HepG2 (cell line): ENCODE measurements around the gene CELF5. TPM values are rescaled to one million over a fixed set of nuclear protein-coding genes. Genes with fewer than 3 reads are reported as not detected.

Source experiments
- ATAC-seq: fragments of 200-7000 bp; cut with Tn5 transposase; 3 replicates; pipeline ENCODE4 v1.9.1; 2020; ENCODE audit warnings: mild to moderate bottlenecking, moderate library complexity
- BruUV-seq: library from RNA; stranded (reverse); fragments of 400-500 nt; replicated peaks from 2 replicates; lab custom pipeline; 2021; lab: Mats Ljungman, UMichigan
- CTCF ChIA-PET: fragments of 300-600 bp; formaldehyde crosslinking; extraction: SDS; loops from one replicate; lab custom pipeline; 2021; ENCODE audit warnings: low total read pairs, inconsistent platforms, low intra/inter-chr PET ratio; lab: Yijun Ruan, JAX
- POLR2A ChIA-PET: fragments of 350-600 bp; sonication (Branson Sonifier 250); formaldehyde crosslinking; loops from one replicate; lab custom pipeline; 2020; ENCODE audit warnings: antibody characterized with exemption, inconsistent platforms; lab: Yijun Ruan, JAX
- DNase-seq: peaks from one replicate; pipeline ENCODE4 v3.0.0-alpha.2; 2015; ENCODE audit warnings: low spot score
- FAIRE-seq: peaks from 3 replicates; lab custom pipeline; 2011; peaks lifted over from hg19 to GRCh38; lab: Jason Lieb, UNC
- H2AFZ ChIP-seq: one replicate; pipeline ENCODE4 v1.6.1; 2011; ENCODE audit warnings: low read length, inconsistent platforms
- H3K27ac ChIP-seq: fragments of 300-600 bp; 3 replicates; pipeline ENCODE4 v1.8.0; 2011; ENCODE audit warnings: mixed run types, mild to moderate bottlenecking, mixed read lengths, low read length, inconsistent platforms; ENCODE audit not compliant: insufficient read depth; ENCODE audit errors: extremely low read length
- H3K27me3 ChIP-seq, 2 experiments: fragments of 200-600 bp in 1 of 2; 2 replicates in 1 of 2; 3 replicates in 1 of 2; pipeline versions ENCODE4 v1.6.0 to v1.8.0; 2011; ENCODE audit warnings: low read length in 2 of 2, mild to moderate bottlenecking in 2 of 2, moderate library complexity in 2 of 2, inconsistent platforms in 1 of 2; ENCODE audit not compliant: insufficient read depth in 2 of 2, control insufficient read depth in 1 of 2
- H3K36me3 ChIP-seq, 2 experiments: fragments of 200-600 bp in 1 of 2; replicated peaks in 1 of 2; 2 replicates in 1 of 2; 3 replicates in 1 of 2; pipeline versions ENCODE4 v1.5.1 to v1.8.0; 2011; ENCODE audit warnings: low read length in 2 of 2, inconsistent platforms in 1 of 2; ENCODE audit not compliant: insufficient read depth in 2 of 2, control insufficient read depth in 1 of 2
- H3K4me1 ChIP-seq: 2 replicates; pipeline ENCODE4 v1.5.1; 2012; ENCODE audit warnings: low read length, inconsistent platforms; ENCODE audit not compliant: insufficient read depth
- H3K4me2 ChIP-seq: 2 replicates; pipeline ENCODE4 v1.6.0; 2011; ENCODE audit warnings: low read depth, low read length, inconsistent platforms
- H3K4me3 ChIP-seq, 3 experiments: fragments of 200-600 bp in 1 of 3; sonication (generic), shearing (Covaris generic) in 1 of 3; replicated peaks in 1 of 3; 2 replicates each; pipeline ENCODE4 v1.5.1; 2011 to 2016; ENCODE audit warnings: low read length in 3 of 3, inconsistent platforms in 2 of 3, low read depth in 2 of 3, mild to moderate bottlenecking in 2 of 3, control low read depth in 1 of 3, mixed read lengths in 1 of 3; ENCODE audit not compliant: insufficient read depth in 1 of 3
- H3K79me2 ChIP-seq: one replicate; pipeline ENCODE4 v1.6.1; 2011; ENCODE audit warnings: low read length, inconsistent platforms; ENCODE audit not compliant: insufficient read depth
- H3K9ac ChIP-seq: 2 replicates; pipeline ENCODE4 v1.6.0; 2011; ENCODE audit warnings: mild to moderate bottlenecking, low read depth, low read length, inconsistent platforms; ENCODE audit not compliant: insufficient read depth
- H3K9me3 ChIP-seq: 2 replicates; pipeline ENCODE4 v1.5.1; 2012; ENCODE audit warnings: mild to moderate bottlenecking, low read length
- H4K20me1 ChIP-seq: 2 replicates; pipeline ENCODE4 v1.6.0; 2011; ENCODE audit warnings: inconsistent platforms, mild to moderate bottlenecking, low read length, moderate library complexity; ENCODE audit not compliant: insufficient read depth
- DNMT3B ChIP-seq: conservative IDR thresholded peaks from 2 replicates; pipeline ENCODE4 v1.6.1; 2016; ENCODE audit warnings: missing biosample characterization, control low read depth
- KLF9 ChIP-seq: IDR thresholded peaks from 2 replicates; pipeline ENCODE4 v1.6.1; 2016; ENCODE audit warnings: low read depth
- NR1H2 ChIP-seq: sonication (generic); formaldehyde crosslinking; IDR thresholded peaks from 2 replicates; pipeline ENCODE4 v1.8.1; 2022; ENCODE audit warnings: low read depth, missing genetic modification reagents, borderline replicate concordance
- RARG ChIP-seq: sonication (generic); formaldehyde crosslinking; IDR thresholded peaks from 2 replicates; pipeline ENCODE4 v1.4.0; 2020; ENCODE audit warnings: low read depth, mild to moderate bottlenecking, missing genetic modification reagents
- U2AF2 ChIP-seq: fragments of 200-400 bp; formaldehyde crosslinking; IDR thresholded peaks from 2 replicates; pipeline ENCODE4 v1.6.1; 2017; ENCODE audit warnings: low read depth, mild to moderate bottlenecking, low read length
- XRCC5 ChIP-seq: fragments of 200-400 bp; formaldehyde crosslinking; optimal IDR thresholded peaks from 2 replicates; pipeline ENCODE3; 2017; ENCODE audit warnings: mild to moderate bottlenecking, low read length
- ZNF121 ChIP-seq: sonication (generic); formaldehyde crosslinking; IDR thresholded peaks from 2 replicates; pipeline ENCODE4 v1.5.0; 2020; ENCODE audit warnings: mild to moderate bottlenecking, missing genetic modification reagents
- ZNF615 ChIP-seq: sonication (generic); formaldehyde crosslinking; IDR thresholded peaks from 2 replicates; pipeline ENCODE4 v1.5.0; 2020; ENCODE audit warnings: mild to moderate bottlenecking, missing genetic modification reagents, borderline replicate concordance
- ZNF878 ChIP-seq: sonication (generic); formaldehyde crosslinking; IDR thresholded peaks from 2 replicates; pipeline ENCODE4 v1.8.1; 2023; ENCODE audit warnings: mild to moderate bottlenecking, missing genetic modification reagents, moderate library complexity
- ZNF891 ChIP-seq: sonication (generic); formaldehyde crosslinking; IDR thresholded peaks from 2 replicates; pipeline ENCODE4 v1.5.0; 2020; ENCODE audit warnings: mild to moderate bottlenecking, missing genetic modification reagents
- WGBS: methylation state at CpG from one replicate; pipeline ENCODE4 v1.1.6; 2017; ENCODE audit warnings: low lambda C conversion rate; 5-methylcytosine and 5-hydroxymethylcytosine counted together
- in situ Hi-C: cut with HindIII; loops from 2 replicates; pipeline ENCODE4 v1.10.0; 2017; ENCODE audit warnings: low pct_unique_long_range_greater_than_20kb; ENCODE audit not compliant: extremely low pct_ligation_motif_present
- intact Hi-C: fragments of 100-400 bp; cut with micrococcal nuclease; formaldehyde crosslinking; loops from one replicate; pipeline ENCODE4 v1.10.0; 2022; ENCODE audit not compliant: unreplicated experiment
- polyA plus RNA-seq, 8 experiments: library from polyadenylated mRNA; depleted of rRNA in 3 of 8; stranded (reverse) in 7 of 8; unstranded in 1 of 8; fragments of >200 nt; fragmentation: Illumina TruSeq in 4 of 8; extraction: Trizol in 4 of 8; gene quantifications; 2 replicates each; pipeline versions ENCODE4 v1.2.1 to v1.2.3, GENCODE V29; 2011 to 2016; ENCODE audit warnings: low read depth in 4 of 8, missing spikeins in 1 of 8, mixed read lengths in 1 of 8; ENCODE audit not compliant: insufficient read depth in 1 of 8
- total RNA-seq, 5 experiments: library from RNA; depleted of rRNA; stranded (reverse); fragments of >200 nt; fragmentation: Illumina TruSeq; extraction: Trizol; gene quantifications; 2 replicates each; pipeline ENCODE4 v1.2.3, GENCODE V29; 2016; ENCODE audit warnings: low read depth in 1 of 5
- TF ChIP-seq, protein P1 (sequence below): sonication (generic); formaldehyde crosslinking; IDR thresholded peaks from 2 replicates; pipeline ENCODE4 v1.5.0; 2020; ENCODE audit warnings: missing genetic modification reagents
- TF ChIP-seq, protein P2 (sequence below): sonication (generic); formaldehyde crosslinking; IDR thresholded peaks from 2 replicates; pipeline ENCODE4 v1.5.0; 2020; ENCODE audit warnings: mild to moderate bottlenecking, missing genetic modification reagents, borderline replicate concordance
- TF ChIP-seq, protein P3 (sequence below): sonication (generic); formaldehyde crosslinking; IDR thresholded peaks from 2 replicates; pipeline ENCODE4 v1.4.0; 2020; ENCODE audit warnings: missing genetic modification reagents

The CELF5 gene
- total and polyA plus RNA-seq, 2 of the 13 experiments (the other 11 are each of a cell fraction or from before 2014, with no cell fraction given): 0.31 to 0.84 TPM

- ChIA-PET CTCF (no interaction called here), POLR2A (no interaction called here)
- H3K4me3 ChIP-seq: no peak overlapping the region
- peaks cover 16% of the 10 kb centered on the region for H3K4me1 ChIP-seq
- DNase-seq (no peak), ATAC-seq (no peak), FAIRE-seq (no peak)
- no peak overlapping the region for H3K9ac ChIP-seq
- in situ Hi-C loops: no loop called here
- intact Hi-C loops: no loop called here
- BruUV-seq: no TSS peak
- H4K20me1 ChIP-seq: no peaks in the 10 kb centered on the region
- peaks cover 8% of the 10 kb centered on the region for H3K9me3 ChIP-seq
- no peaks in the 10 kb centered on the region for H3K79me2 ChIP-seq
- H3K4me2 ChIP-seq: no peak overlapping the region
- no peaks in the 10 kb centered on the region for H3K36me3 ChIP-seq
- H3K27ac ChIP-seq: no peak overlapping the region
- WGBS: 60% methylated on average over 6 of the region's 6 CpGs
- H2AFZ ChIP-seq: no peak overlapping the region
- H3K27me3 ChIP-seq: peaks cover 1 to 2% of the 10 kb centered on the region in 2 experiments; a peak in 3 of 5 replicates
- no peak for TF ChIP-seq DNMT3B (CRISPR knock-in tag)
- no peak for TF ChIP-seq NR1H2 (CRISPR knock-in tag)
- TF ChIP-seq, protein P1, sequence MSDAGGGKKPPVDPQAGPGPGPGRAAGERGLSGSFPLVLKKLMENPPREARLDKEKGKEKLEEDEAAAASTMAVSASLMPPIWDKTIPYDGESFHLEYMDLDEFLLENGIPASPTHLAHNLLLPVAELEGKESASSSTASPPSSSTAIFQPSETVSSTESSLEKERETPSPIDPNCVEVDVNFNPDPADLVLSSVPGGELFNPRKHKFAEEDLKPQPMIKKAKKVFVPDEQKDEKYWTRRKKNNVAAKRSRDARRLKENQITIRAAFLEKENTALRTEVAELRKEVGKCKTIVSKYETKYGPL (CRISPR knock-in tag): no peak
- TF ChIP-seq, protein P2, sequence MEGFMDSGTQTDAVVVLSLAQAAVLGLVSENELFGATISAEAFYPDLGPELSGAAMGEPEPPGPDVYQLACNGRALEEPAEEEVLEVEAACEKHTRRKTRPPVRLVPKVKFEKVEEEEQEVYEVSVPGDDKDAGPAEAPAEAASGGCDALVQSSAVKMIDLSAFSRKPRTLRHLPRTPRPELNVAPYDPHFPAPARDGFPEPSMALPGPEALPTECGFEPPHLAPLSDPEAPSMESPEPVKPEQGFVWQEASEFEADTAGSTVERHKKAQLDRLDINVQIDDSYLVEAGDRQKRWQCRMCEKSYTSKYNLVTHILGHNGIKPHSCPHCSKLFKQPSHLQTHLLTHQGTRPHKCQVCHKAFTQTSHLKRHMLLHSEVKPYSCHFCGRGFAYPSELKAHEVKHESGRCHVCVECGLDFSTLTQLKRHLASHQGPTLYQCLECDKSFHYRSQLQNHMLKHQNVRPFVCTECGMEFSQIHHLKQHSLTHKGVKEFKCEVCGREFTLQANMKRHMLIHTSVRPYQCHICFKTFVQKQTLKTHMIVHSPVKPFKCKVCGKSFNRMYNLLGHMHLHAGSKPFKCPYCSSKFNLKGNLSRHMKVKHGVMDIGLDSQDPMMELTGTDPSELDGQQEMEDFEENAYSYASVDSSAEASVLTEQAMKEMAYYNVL (CRISPR knock-in tag): peak; percentile 36; the same call in 1 of the 2 replicates
- TF ChIP-seq U2AF2: 0 out of 2 replicates have a peak, but pooled peaks have one; percentile 73
- TF ChIP-seq ZNF891 (CRISPR knock-in tag): no peak
- no peak for TF ChIP-seq XRCC5
- TF ChIP-seq, protein P3, sequence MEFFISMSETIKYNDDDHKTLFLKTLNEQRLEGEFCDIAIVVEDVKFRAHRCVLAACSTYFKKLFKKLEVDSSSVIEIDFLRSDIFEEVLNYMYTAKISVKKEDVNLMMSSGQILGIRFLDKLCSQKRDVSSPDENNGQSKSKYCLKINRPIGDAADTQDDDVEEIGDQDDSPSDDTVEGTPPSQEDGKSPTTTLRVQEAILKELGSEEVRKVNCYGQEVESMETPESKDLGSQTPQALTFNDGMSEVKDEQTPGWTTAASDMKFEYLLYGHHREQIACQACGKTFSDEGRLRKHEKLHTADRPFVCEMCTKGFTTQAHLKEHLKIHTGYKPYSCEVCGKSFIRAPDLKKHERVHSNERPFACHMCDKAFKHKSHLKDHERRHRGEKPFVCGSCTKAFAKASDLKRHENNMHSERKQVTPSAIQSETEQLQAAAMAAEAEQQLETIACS (CRISPR knock-in tag): no peak
- no peak for TF ChIP-seq ZNF878 (CRISPR knock-in tag)
- TF ChIP-seq ZNF615 (CRISPR knock-in tag): no peak
- no peak for TF ChIP-seq KLF9 (CRISPR knock-in tag)
- TF ChIP-seq RARG: no peak
- peak; percentile 60; the same call in 1 of the 2 replicates for TF ChIP-seq ZNF121 (CRISPR knock-in tag)
Observed at GRCh38 chr19:3298853-3299449, 74.5 kb downstream of the CELF5 start.
